HepG2 (cell line): ENCODE measurements around the gene GDE1. TPM values are rescaled to one million over a fixed set of nuclear protein-coding genes. Genes with fewer than 3 reads are reported as not detected.

Experiments used
- ARNTL ChIP-seq: sonication (generic); formaldehyde crosslinking; IDR thresholded peaks from 2 replicates; pipeline ENCODE4 v1.4.0; 2020; ENCODE audit warnings: mild to moderate bottlenecking, missing genetic modification reagents
- BRCA1 ChIP-seq: sonication (generic); formaldehyde crosslinking; IDR thresholded peaks from 2 replicates; pipeline ENCODE4 v1.4.0; 2020; ENCODE audit warnings: missing genetic modification reagents
- CHD2 ChIP-seq: IDR thresholded peaks from 2 replicates; pipeline ENCODE4 v1.6.1; 2011; ENCODE audit warnings: low read depth, low read length, improper control_type of control experiment
- E2F1 ChIP-seq: sonication (generic); formaldehyde crosslinking; IDR thresholded peaks from 2 replicates; pipeline ENCODE4 v1.5.0; 2020; ENCODE audit warnings: missing genetic modification reagents
- FOXM1 ChIP-seq: sonication (generic); formaldehyde crosslinking; IDR thresholded peaks from 2 replicates; pipeline ENCODE4 v1.5.0; 2020; ENCODE audit warnings: missing genetic modification reagents
- HES4 ChIP-seq: sonication (generic); formaldehyde crosslinking; IDR thresholded peaks from 2 replicates; pipeline ENCODE4 v1.9.0; 2021; ENCODE audit warnings: mild to moderate bottlenecking, missing genetic modification reagents, borderline replicate concordance
- HNRNPLL ChIP-seq: fragments of 200-400 bp; formaldehyde crosslinking; IDR thresholded peaks from 2 replicates; pipeline ENCODE4 v1.6.1; 2017; ENCODE audit warnings: mild to moderate bottlenecking, low read depth, low read length; ENCODE audit not compliant: poor library complexity, severe bottlenecking
- KDM5A ChIP-seq: fragments of 200-600 bp; sonication (generic); IDR thresholded peaks from 2 replicates; pipeline ENCODE4 v1.7.0; 2018; ENCODE audit warnings: antibody characterized with exemption, mild to moderate bottlenecking, low read length, borderline replicate concordance
- KLF9 ChIP-seq: IDR thresholded peaks from 2 replicates; pipeline ENCODE4 v1.6.1; 2016; ENCODE audit warnings: low read depth
- MED8 ChIP-seq: sonication (generic); formaldehyde crosslinking; IDR thresholded peaks from 2 replicates; pipeline ENCODE4 v1.8.1; 2023; ENCODE audit warnings: mild to moderate bottlenecking, missing genetic modification reagents; ENCODE audit not compliant: insufficient replicate concordance
- NR1H2 ChIP-seq: sonication (generic); formaldehyde crosslinking; IDR thresholded peaks from 2 replicates; pipeline ENCODE4 v1.8.1; 2022; ENCODE audit warnings: low read depth, missing genetic modification reagents, borderline replicate concordance
- NR2F2 ChIP-seq: IDR thresholded peaks from 2 replicates; pipeline ENCODE4 v1.6.1; 2012; ENCODE audit warnings: low read depth, inconsistent platforms, borderline replicate concordance
- PBX2 ChIP-seq: IDR thresholded peaks from 2 replicates; pipeline ENCODE4 v1.6.1; 2016; ENCODE audit warnings: control low read depth
- PRDM4 ChIP-seq: sonication (generic); formaldehyde crosslinking; IDR thresholded peaks from 2 replicates; pipeline ENCODE4 v1.9.0; 2021; ENCODE audit warnings: missing genetic modification reagents, borderline replicate concordance
- RBM22 ChIP-seq: fragments of 200-400 bp; formaldehyde crosslinking; optimal IDR thresholded peaks from 2 replicates; pipeline ENCODE3; 2017; ENCODE audit warnings: mild to moderate bottlenecking, low read length, moderate library complexity
- XBP1 ChIP-seq: sonication (generic); formaldehyde crosslinking; IDR thresholded peaks from 2 replicates; pipeline ENCODE4 v1.5.0; 2020; ENCODE audit warnings: missing genetic modification reagents
- XRCC5 ChIP-seq: fragments of 200-400 bp; formaldehyde crosslinking; optimal IDR thresholded peaks from 2 replicates; pipeline ENCODE3; 2017; ENCODE audit warnings: mild to moderate bottlenecking, low read length
- ZBTB4 ChIP-seq: sonication (generic); formaldehyde crosslinking; IDR thresholded peaks from 2 replicates; pipeline ENCODE4 v1.4.0; 2020; ENCODE audit warnings: missing genetic modification reagents, mild to moderate bottlenecking, borderline replicate concordance
- ZNF17 ChIP-seq: sonication (generic); formaldehyde crosslinking; IDR thresholded peaks from 2 replicates; pipeline ENCODE4 v1.5.0; 2020; ENCODE audit warnings: mild to moderate bottlenecking, missing genetic modification reagents
- ZNF235 ChIP-seq: sonication (generic); formaldehyde crosslinking; IDR thresholded peaks from 2 replicates; pipeline ENCODE4 v1.8.1; 2023; ENCODE audit warnings: mild to moderate bottlenecking, missing genetic modification reagents, borderline replicate concordance
- ZNF383 ChIP-seq: sonication (generic); formaldehyde crosslinking; IDR thresholded peaks from 2 replicates; pipeline ENCODE4 v1.4.0; 2020; ENCODE audit warnings: missing genetic modification reagents, mild to moderate bottlenecking, borderline replicate concordance
- polyA plus RNA-seq, 8 experiments: library from polyadenylated mRNA; depleted of rRNA in 3 of 8; stranded (reverse) in 7 of 8; unstranded in 1 of 8; fragments of >200 nt; fragmentation: Illumina TruSeq in 4 of 8; extraction: Trizol in 4 of 8; gene quantifications; 2 replicates each; pipeline versions ENCODE4 v1.2.1 to v1.2.3, GENCODE V29; 2011 to 2016; ENCODE audit warnings: low read depth in 4 of 8, missing spikeins in 1 of 8, mixed read lengths in 1 of 8; ENCODE audit not compliant: insufficient read depth in 1 of 8
- total RNA-seq, 5 experiments: library from RNA; depleted of rRNA; stranded (reverse); fragments of >200 nt; fragmentation: Illumina TruSeq; extraction: Trizol; gene quantifications; 2 replicates each; pipeline ENCODE4 v1.2.3, GENCODE V29; 2016; ENCODE audit warnings: low read depth in 1 of 5

Gene GDE1
- total and polyA plus RNA-seq, 2 of the 13 experiments (the other 11 are each of a cell fraction or from before 2014, with no cell fraction given), result 35.9 to 59.0 TPM

GRCh38 chr16:19555186-19555937 lies 33.5 kb upstream of the GDE1 start, which contains the start of gene VPS35L (continued):
- TF ChIP-seq HNRNPLL (peak; percentile 97), KDM5A (no peak), PRDM4 (CRISPR knock-in tag) (no peak), XBP1 (CRISPR knock-in tag) (0 out of 2 replicates have a peak, but pooled peaks have one; percentile 18), BRCA1 (CRISPR knock-in tag) (no peak), RBM22 (no peak), ARNTL (peak; percentile 69; the same call in 1 of the 2 replicates), ZNF383 (CRISPR knock-in tag) (no peak), ZNF235 (CRISPR knock-in tag) (peak; percentile 84), NR2F2 (no peak; the same call in 1 of the 2 replicates), ZNF17 (CRISPR knock-in tag) (no peak), HES4 (CRISPR knock-in tag) (no peak), CHD2 (no peak), XRCC5 (peak; percentile 98), ZBTB4 (peak; percentile 98; the same call in 1 of the 2 replicates), PBX2 (CRISPR knock-in tag) (no peak), FOXM1 (CRISPR knock-in tag) (no peak), E2F1 (peak; percentile 92), MED8 (peak; percentile 20), NR1H2 (no peak), KLF9 (CRISPR knock-in tag) (no peak)
